ENCODE data around the gene POLR1E.
"Not testable (repeated sequence)": the region's sequence is repeated elsewhere in the genome, so short reads cannot be mapped to it uniquely, and the experiment has no call there.

POLR1E gene

GRCh38 chr9:37497320-37497719 is 11.6 kb downstream of the POLR1E start:
- in situ Hi-C loops (cut with MboI; ENCODE audit: low sequenced_read_pairs), result loop anchor here (25.0 kb wide), 1 partner anchor 110 kb away; no protein-coding TSS in a partner anchor

GRCh38 chr9:37498457-37498856 is 12.7 kb downstream of the POLR1E start:
- in situ Hi-C loops (cut with MboI; ENCODE audit: low sequenced_read_pairs), result loop anchor here (25.0 kb wide), 1 partner anchor 111 kb away; no protein-coding TSS in a partner anchor

- in situ Hi-C loops (cut with MboI; ENCODE audit: low sequenced_read_pairs), result loop anchor here (25.0 kb wide), 1 partner anchor 112 kb away; no protein-coding TSS in a partner anchor
Measured at GRCh38 chr9:37499297-37499696, 13.5 kb downstream of the POLR1E start.

- in situ Hi-C loops (cut with MboI; ENCODE audit: low sequenced_read_pairs), result no loop called here
Measured at GRCh38 chr9:37501957-37502596, 16.3 kb downstream of the POLR1E start.

- in situ Hi-C loops (cut with MboI; ENCODE audit: low sequenced_read_pairs), result no loop called here
Measured at GRCh38 chr9:37503736-37504135, 18.0 kb downstream of the POLR1E start.

GRCh38 chr9:37504605-37505004 is 18.9 kb downstream of the POLR1E start:
- in situ Hi-C loops (cut with MboI; ENCODE audit: low sequenced_read_pairs), result no loop called here

GRCh38 chr9:37507566-37508134 is 21.9 kb downstream of the POLR1E start:
- in situ Hi-C loops (cut with MboI; ENCODE audit: low sequenced_read_pairs), result no loop called here

GRCh38 chr9:37508135-37508833 is 22.5 kb downstream of the POLR1E start:
- in situ Hi-C loops (cut with MboI; ENCODE audit: low sequenced_read_pairs), result no loop called here

- in situ Hi-C loops (cut with MboI; ENCODE audit: low sequenced_read_pairs), result no loop called here
Measured at GRCh38 chr9:37508834-37509206, 23.1 kb downstream of the POLR1E start.

GRCh38 chr9:37509536-37509935 is 23.8 kb downstream of the POLR1E start:
- in situ Hi-C loops (cut with MboI; ENCODE audit: low sequenced_read_pairs), result no loop called here

- in situ Hi-C loops (cut with MboI; ENCODE audit: low sequenced_read_pairs), result not testable (repeated sequence)
Measured at GRCh38 chr9:37510053-37510452, 24.3 kb downstream of the POLR1E start.

GRCh38 chr9:37511016-37512010 is 25.6 kb downstream of the POLR1E start:
- in situ Hi-C loops (cut with MboI; ENCODE audit: low sequenced_read_pairs), result no loop called here

- in situ Hi-C loops (cut with MboI; ENCODE audit: low sequenced_read_pairs), result no loop called here
Measured at GRCh38 chr9:37512437-37512836, 26.7 kb downstream of the POLR1E start.

GRCh38 chr9:37514415-37514814 is 28.7 kb downstream of the POLR1E start:
- in situ Hi-C loops (cut with MboI; ENCODE audit: low sequenced_read_pairs), result not testable (repeated sequence)

GRCh38 chr9:37514999-37515398 is 29.3 kb downstream of the POLR1E start:
- in situ Hi-C loops (cut with MboI; ENCODE audit: low sequenced_read_pairs), result no loop called here

- in situ Hi-C loops (cut with MboI; ENCODE audit: low sequenced_read_pairs), result no loop called here
Measured at GRCh38 chr9:37515620-37516258, 30.0 kb downstream of the POLR1E start.

GRCh38 chr9:37517923-37518322 is 32.2 kb downstream of the POLR1E start:
- in situ Hi-C loops (cut with MboI; ENCODE audit: low sequenced_read_pairs), result no loop called here

GRCh38 chr9:37520641-37521040 is 34.9 kb downstream of the POLR1E start:
- in situ Hi-C loops (cut with MboI; ENCODE audit: low sequenced_read_pairs), result no loop called here

GRCh38 chr9:37521111-37521510 is 35.4 kb downstream of the POLR1E start:
- in situ Hi-C loops (cut with MboI; ENCODE audit: low sequenced_read_pairs), result no loop called here

- in situ Hi-C loops (cut with MboI; ENCODE audit: low sequenced_read_pairs), result no loop called here
Measured at GRCh38 chr9:37522971-37523370, 37.2 kb downstream of the POLR1E start.

All from HL-60/S4 treated with phorbol 12-myristate 13-acetate at 8.2 ng/mL for 4 days and 3 days (cell line).